HEK293 (cell line): ENCODE data around the gene CHKA.

ENCODE experiments used
- CTCF ChIA-PET: fragments of 350-600 bp; formaldehyde crosslinking; extraction: SDS; loops from one replicate; lab custom pipeline; 2021; ENCODE audit warnings: antibody characterized with exemption; lab: Yijun Ruan, JAX
- POLR2A ChIA-PET: fragments of 300-600 bp; formaldehyde crosslinking; extraction: SDS; loops from one replicate; lab custom pipeline; 2020; ENCODE audit warnings: antibody characterized with exemption, inconsistent platforms; lab: Yijun Ruan, JAX
- H3K27ac ChIP-seq: fragments of 200-500 bp; sonication (Bioruptor generic); 2 replicates; pipeline ENCODE4 v1.5.1; 2014; ENCODE audit warnings: low read depth, low read length, control low read depth, inconsistent platforms; ENCODE audit errors: extremely low read depth
- H3K36me3 ChIP-seq, 2 experiments: fragments of 200-500 bp in 1 of 2; sonication (Bioruptor generic) in 1 of 2; 1 replicate in 1 of 2; 2 replicates in 1 of 2; pipeline ENCODE4 v1.5.1; 2014 to 2017; ENCODE audit warnings: inconsistent platforms in 2 of 2, low read length in 2 of 2; ENCODE audit not compliant: control insufficient read depth in 2 of 2, insufficient read depth in 1 of 2
- H3K4me1 ChIP-seq: fragments of 200-500 bp; sonication (Bioruptor generic); 2 replicates; pipeline ENCODE4 v1.5.1; 2014; ENCODE audit warnings: mild to moderate bottlenecking, low read length, inconsistent platforms; ENCODE audit not compliant: control insufficient read depth, insufficient read depth
- H3K4me3 ChIP-seq: 2 replicates; pipeline ENCODE4 v1.5.1; 2011; ENCODE audit warnings: low read depth, mild to moderate bottlenecking, control low read depth, low read length, moderate library complexity
- H3K9me3 ChIP-seq: fragments of 200-500 bp; sonication (Bioruptor generic); 2 replicates; pipeline ENCODE4 v1.5.1; 2014; ENCODE audit warnings: low read depth, low read length, inconsistent platforms; ENCODE audit not compliant: control insufficient read depth, insufficient read depth
- HOXA7 ChIP-seq: sonication (generic); formaldehyde crosslinking; IDR thresholded peaks from 2 replicates; pipeline ENCODE4 v1.8.1; 2022; ENCODE audit warnings: missing genetic modification reagents, borderline replicate concordance
- KLF1 ChIP-seq: fragments of 450-650 bp; formaldehyde crosslinking; IDR thresholded peaks from 2 replicates; pipeline ENCODE4 v1.5.1; 2016; ENCODE audit warnings: missing biosample characterization, missing genetic modification characterization
- OVOL3 ChIP-seq: fragments of 450-650 bp; formaldehyde crosslinking; IDR thresholded peaks from 2 replicates; pipeline ENCODE4 v1.5.1; 2016; ENCODE audit warnings: missing biosample characterization, missing genetic modification characterization
- SP3 ChIP-seq: fragments of 450-650 bp; formaldehyde crosslinking; IDR thresholded peaks from 2 replicates; pipeline ENCODE4 v1.5.1; 2016; ENCODE audit warnings: missing biosample characterization, missing genetic modification characterization
- ZNF157 ChIP-seq: fragments of 450-650 bp; formaldehyde crosslinking; IDR thresholded peaks from 2 replicates; pipeline ENCODE4 v1.5.1; 2016; ENCODE audit warnings: missing biosample characterization, missing genetic modification characterization
- ZNF174 ChIP-seq: fragments of 450-650 bp; formaldehyde crosslinking; IDR thresholded peaks from 2 replicates; pipeline ENCODE4 v1.5.0; 2017; ENCODE audit warnings: missing biosample characterization, mild to moderate bottlenecking, missing genetic modification characterization
- ZNF2 ChIP-seq: fragments of 450-650 bp; formaldehyde crosslinking; IDR thresholded peaks from 2 replicates; pipeline ENCODE4 v1.5.1; 2016; ENCODE audit warnings: missing biosample characterization, missing genetic modification characterization
- ZNF239 ChIP-seq: fragments of 450-650 bp; formaldehyde crosslinking; IDR thresholded peaks from 2 replicates; pipeline ENCODE4 v1.5.1; 2016; ENCODE audit warnings: missing biosample characterization, missing genetic modification characterization
- ZNF292 ChIP-seq: fragments of 450-650 bp; formaldehyde crosslinking; IDR thresholded peaks from 2 replicates; pipeline ENCODE4 v1.5.1; 2016; ENCODE audit warnings: low read depth, missing biosample characterization, missing genetic modification characterization, borderline replicate concordance
- ZNF302 ChIP-seq: fragments of 450-650 bp; formaldehyde crosslinking; IDR thresholded peaks from 2 replicates; pipeline ENCODE4 v1.5.1; 2016; ENCODE audit warnings: missing biosample characterization, missing genetic modification characterization, low read depth
- ZNF404 ChIP-seq: fragments of 450-650 bp; formaldehyde crosslinking; IDR thresholded peaks from 2 replicates; pipeline ENCODE4 v1.5.1; 2017; ENCODE audit warnings: missing biosample characterization, missing genetic modification characterization
- ZNF530 ChIP-seq: fragments of 450-650 bp; formaldehyde crosslinking; IDR thresholded peaks from 2 replicates; pipeline ENCODE4 v1.5.1; 2016; ENCODE audit warnings: low read depth, missing biosample characterization, missing genetic modification characterization
- ZNF623 ChIP-seq: fragments of 450-650 bp; formaldehyde crosslinking; IDR thresholded peaks from 2 replicates; pipeline ENCODE4 v1.5.1; 2016; ENCODE audit warnings: missing biosample characterization, missing genetic modification characterization
- ZNF664 ChIP-seq: fragments of 450-650 bp; formaldehyde crosslinking; IDR thresholded peaks from 2 replicates; pipeline ENCODE4 v1.5.1; 2016; ENCODE audit warnings: missing biosample characterization, missing genetic modification characterization
- TF ChIP-seq, protein P1 (sequence below): fragments of 450-650 bp; formaldehyde crosslinking; IDR thresholded peaks from 2 replicates; pipeline ENCODE4 v1.5.1; 2016; ENCODE audit warnings: missing biosample characterization, missing genetic modification characterization
- TF ChIP-seq, protein P2 (sequence below): fragments of 450-650 bp; formaldehyde crosslinking; IDR thresholded peaks from 2 replicates; pipeline ENCODE4 v1.5.1; 2016; ENCODE audit warnings: missing biosample characterization, missing genetic modification characterization
- TF ChIP-seq, protein P3 (sequence below): fragments of 450-650 bp; formaldehyde crosslinking; IDR thresholded peaks from 2 replicates; pipeline ENCODE4 v1.5.1; 2016; ENCODE audit warnings: missing biosample characterization, missing genetic modification characterization
- TF ChIP-seq, protein P4 (sequence below): fragments of 450-650 bp; formaldehyde crosslinking; IDR thresholded peaks from 2 replicates; pipeline ENCODE4 v1.5.1; 2016; ENCODE audit warnings: missing biosample characterization, missing genetic modification characterization

The CHKA gene

DNA sequence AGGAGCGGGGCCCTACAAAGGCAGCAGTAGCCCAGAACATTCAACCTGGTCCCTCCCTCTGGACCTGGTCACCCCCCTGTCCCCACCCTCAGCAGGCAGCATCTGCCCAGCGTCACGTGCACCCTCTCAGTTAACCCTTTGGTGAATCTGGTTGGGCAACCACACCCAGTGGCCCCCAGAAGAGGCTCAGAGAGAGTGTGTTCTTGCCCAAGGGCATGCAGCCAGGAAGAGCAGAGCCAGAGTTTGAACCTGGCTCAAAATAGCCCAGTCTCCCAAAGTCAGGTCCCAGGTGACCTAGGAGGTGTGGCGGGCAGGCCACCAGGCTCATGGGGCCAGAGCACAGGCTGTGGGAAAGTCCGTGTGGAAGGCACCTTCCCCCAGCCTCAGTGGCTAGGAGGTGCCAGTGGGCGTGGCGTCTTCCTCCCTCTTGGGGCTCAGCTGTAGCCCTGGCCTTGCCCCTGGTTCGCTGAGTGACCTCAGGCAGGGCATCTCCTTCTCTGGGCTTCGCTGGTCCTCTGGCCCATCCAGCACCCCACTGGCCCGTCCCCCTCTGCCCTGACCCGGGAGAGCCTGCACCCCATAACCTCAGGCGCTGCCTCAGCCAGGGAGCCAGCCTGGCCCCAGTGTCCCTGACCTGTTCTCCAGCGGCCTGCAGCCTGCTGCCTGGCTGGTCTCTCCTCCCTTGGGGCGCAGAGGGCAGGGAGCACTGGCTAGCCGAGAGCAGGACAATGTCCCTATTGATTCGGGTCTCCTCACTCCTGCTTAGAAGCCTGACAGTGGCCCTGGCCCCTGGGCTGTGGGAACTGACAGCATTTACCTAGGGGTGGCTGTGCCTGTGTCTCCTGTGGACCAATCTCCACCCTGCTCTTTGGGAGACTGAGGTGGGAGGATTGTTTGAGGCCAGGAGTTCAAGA is 104.0 kb downstream of the CHKA start:
- ChIA-PET POLR2A (no interaction called here), CTCF (no interaction called here)
- TF ChIP-seq ZNF302 (tag by site-specific recombination) (no peak), KLF1 (peak; percentile 41), SP3 (tag by site-specific recombination) (no peak), ZNF239 (no peak)
- H3K27ac ChIP-seq = no peak overlapping the region
- H3K9me3 ChIP-seq = no peaks in the 10 kb centered on the region
- no peaks in the 10 kb centered on the region for H3K36me3 ChIP-seq
- no peaks in the 10 kb centered on the region for H3K4me1 ChIP-seq
- no peak overlapping the region for H3K4me3 ChIP-seq

DNA sequence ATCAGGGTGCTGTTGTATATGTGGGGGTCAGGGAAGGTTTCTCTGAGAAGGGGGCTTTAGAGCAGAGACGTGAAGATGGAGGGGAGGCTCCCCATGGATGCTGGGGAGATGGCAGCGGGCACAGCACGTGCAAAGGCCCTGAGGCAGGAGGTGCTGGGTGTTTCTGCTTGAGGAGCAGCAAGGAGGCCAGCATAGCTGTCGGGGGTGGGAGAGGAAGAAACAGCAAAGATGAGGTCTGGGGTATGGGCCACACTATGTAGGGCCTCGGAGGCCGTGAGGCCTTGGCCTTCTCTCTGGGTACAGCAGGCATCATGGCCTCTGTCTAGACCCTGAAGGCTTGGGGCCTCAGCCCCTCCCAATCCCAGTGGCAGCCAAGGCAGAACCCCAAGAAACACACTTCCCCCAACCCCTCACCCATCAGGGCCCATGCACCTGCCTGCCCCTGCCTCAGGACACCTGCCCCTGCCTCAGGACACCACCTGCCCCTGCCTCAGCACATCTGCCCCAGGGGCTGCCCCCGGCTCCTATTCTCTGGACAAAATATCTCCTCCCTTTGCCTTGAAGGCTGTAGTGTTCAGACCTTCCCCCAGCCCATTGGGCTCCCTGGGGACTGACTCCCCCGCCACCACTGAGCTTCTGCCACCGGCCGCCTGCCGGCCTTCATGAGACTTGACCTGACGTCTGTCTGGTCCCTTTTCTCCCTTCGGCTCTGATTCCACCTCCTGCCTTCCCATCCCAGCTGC is 104.9 kb downstream of the CHKA start:
- Histone ChIP-seq H3K4me3 (no peak overlapping the region), H3K9me3 (no peaks in the 10 kb centered on the region), H3K4me1 (no peaks in the 10 kb centered on the region), H3K27ac (no peak overlapping the region), H3K36me3 (no peaks in the 10 kb centered on the region)
- ChIA-PET POLR2A (no interaction called here), CTCF (no interaction called here)
- TF ChIP-seq, protein P1, sequence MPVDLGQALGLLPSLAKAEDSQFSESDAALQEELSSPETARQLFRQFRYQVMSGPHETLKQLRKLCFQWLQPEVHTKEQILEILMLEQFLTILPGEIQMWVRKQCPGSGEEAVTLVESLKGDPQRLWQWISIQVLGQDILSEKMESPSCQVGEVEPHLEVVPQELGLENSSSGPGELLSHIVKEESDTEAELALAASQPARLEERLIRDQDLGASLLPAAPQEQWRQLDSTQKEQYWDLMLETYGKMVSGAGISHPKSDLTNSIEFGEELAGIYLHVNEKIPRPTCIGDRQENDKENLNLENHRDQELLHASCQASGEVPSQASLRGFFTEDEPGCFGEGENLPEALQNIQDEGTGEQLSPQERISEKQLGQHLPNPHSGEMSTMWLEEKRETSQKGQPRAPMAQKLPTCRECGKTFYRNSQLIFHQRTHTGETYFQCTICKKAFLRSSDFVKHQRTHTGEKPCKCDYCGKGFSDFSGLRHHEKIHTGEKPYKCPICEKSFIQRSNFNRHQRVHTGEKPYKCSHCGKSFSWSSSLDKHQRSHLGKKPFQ (tag by site-specific recombination) = no peak
- TF ChIP-seq OVOL3 (tag by site-specific recombination) (no peak), ZNF530 (no peak), ZNF623 (tag by site-specific recombination) (peak; percentile 99)
- TF ChIP-seq, protein P2, sequence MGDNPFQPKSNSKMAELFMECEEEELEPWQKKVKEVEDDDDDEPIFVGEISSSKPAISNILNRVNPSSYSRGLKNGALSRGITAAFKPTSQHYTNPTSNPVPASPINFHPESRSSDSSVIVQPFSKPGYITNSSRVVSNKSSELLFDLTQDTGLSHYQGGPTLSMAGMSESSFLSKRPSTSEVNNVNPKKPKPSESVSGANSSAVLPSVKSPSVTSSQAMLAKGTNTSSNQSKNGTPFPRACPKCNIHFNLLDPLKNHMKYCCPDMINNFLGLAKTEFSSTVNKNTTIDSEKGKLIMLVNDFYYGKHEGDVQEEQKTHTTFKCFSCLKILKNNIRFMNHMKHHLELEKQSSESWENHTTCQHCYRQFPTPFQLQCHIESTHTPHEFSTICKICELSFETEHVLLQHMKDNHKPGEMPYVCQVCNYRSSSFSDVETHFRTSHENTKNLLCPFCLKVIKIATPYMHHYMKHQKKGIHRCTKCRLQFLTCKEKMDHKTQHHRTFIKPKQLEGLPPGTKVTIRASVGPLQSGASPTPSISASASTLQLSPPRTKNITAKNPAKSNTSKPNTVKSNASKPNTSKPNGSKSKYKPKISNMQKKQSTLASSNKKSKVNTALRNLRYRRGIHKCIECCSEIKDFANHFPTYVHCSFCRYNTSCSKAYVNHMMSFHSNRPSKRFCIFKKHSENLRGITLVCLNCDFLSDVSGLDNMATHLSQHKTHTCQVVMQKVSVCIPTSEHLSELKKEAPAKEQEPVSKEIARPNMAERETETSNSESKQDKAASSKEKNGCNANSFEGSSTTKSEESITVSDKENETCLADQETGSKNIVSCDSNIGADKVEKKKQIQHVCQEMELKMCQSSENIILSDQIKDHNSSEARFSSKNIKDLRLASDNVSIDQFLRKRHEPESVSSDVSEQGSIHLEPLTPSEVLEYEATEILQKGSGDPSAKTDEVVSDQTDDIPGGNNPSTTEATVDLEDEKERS (tag by site-specific recombination) = 0 out of 2 replicates have a peak, but pooled peaks have one; percentile 26

DNA sequence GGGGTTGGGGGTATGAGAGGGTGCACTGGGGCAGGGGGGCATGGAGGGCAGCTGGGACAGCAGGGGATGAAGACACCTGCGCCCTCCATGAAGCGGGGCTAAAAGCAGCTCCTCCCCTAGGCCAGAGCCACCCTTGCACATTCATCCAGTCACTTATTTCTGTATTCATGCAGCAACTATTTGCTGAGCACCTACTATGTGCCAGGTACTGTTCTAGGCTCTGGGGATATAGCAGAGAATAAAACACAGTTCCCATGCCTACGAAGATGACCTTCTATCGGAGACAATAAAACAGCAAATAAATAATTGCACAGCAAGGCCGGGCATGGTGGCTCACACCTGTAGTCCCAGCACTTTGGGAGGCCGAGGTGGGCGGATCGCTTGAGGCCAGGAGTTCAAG is 105.7 kb downstream of the CHKA start:
- no peaks in the 10 kb centered on the region for H3K4me1 ChIP-seq
- H3K27ac ChIP-seq = no peak overlapping the region
- CTCF ChIA-PET = no interaction called here
- POLR2A ChIA-PET = no interaction called here
- no peak overlapping the region for H3K4me3 ChIP-seq
- H3K9me3 ChIP-seq = no peaks in the 10 kb centered on the region
- TF ChIP-seq HOXA7 (CRISPR knock-in tag) = no peak
- TF ChIP-seq ZNF664 (tag by site-specific recombination) = 0 out of 2 replicates have a peak, but pooled peaks have one; percentile 21
- no peaks in the 10 kb centered on the region for H3K36me3 ChIP-seq

DNA sequence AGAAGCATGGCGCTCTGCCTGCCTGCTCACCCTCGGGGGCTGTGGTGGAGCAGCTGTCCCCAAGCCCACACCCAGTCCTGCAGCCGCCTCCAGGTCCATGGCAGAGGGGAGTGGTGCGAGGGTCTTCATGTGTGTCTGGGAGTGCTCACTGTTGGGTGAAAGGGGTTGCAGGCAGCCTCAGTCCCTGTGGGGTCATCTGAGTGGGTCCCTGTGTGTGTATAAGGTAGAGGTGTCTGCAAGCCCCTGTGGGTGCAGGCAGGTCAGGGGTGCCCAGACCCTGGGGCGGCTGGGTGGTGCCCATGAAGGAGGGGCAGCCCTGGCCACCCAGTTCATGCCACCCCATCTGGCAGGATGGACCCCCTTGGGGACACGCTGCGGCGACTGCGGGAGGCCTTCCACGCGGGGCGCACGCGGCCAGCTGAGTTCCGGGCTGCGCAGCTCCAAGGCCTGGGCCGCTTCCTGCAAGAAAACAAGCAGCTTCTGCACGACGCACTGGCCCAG is 106.2 kb downstream of the CHKA start:
- POLR2A ChIA-PET = no interaction called here
- H3K27ac ChIP-seq = no peak overlapping the region
- no peak overlapping the region for H3K4me3 ChIP-seq
- no peaks in the 10 kb centered on the region for H3K36me3 ChIP-seq
- CTCF ChIA-PET = interaction anchor here (1.1 kb wide), 1 partner anchor 192 kb away, joined by 3 read pairs; no protein-coding TSS in a partner anchor
- H3K4me1 ChIP-seq = no peaks in the 10 kb centered on the region
- no peaks in the 10 kb centered on the region for H3K9me3 ChIP-seq
- TF ChIP-seq, protein P3, sequence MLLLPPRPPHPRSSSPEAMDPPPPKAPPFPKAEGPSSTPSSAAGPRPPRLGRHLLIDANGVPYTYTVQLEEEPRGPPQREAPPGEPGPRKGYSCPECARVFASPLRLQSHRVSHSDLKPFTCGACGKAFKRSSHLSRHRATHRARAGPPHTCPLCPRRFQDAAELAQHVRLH (tag by site-specific recombination) = no peak
- TF ChIP-seq ZNF2 (tag by site-specific recombination) (no peak), ZNF292 (tag by site-specific recombination) (no peak), ZNF404 (tag by site-specific recombination) (no peak), ZNF157 (no peak), ZNF302 (tag by site-specific recombination) (no peak), ZNF174 (tag by site-specific recombination) (no peak)
- TF ChIP-seq, protein P4, sequence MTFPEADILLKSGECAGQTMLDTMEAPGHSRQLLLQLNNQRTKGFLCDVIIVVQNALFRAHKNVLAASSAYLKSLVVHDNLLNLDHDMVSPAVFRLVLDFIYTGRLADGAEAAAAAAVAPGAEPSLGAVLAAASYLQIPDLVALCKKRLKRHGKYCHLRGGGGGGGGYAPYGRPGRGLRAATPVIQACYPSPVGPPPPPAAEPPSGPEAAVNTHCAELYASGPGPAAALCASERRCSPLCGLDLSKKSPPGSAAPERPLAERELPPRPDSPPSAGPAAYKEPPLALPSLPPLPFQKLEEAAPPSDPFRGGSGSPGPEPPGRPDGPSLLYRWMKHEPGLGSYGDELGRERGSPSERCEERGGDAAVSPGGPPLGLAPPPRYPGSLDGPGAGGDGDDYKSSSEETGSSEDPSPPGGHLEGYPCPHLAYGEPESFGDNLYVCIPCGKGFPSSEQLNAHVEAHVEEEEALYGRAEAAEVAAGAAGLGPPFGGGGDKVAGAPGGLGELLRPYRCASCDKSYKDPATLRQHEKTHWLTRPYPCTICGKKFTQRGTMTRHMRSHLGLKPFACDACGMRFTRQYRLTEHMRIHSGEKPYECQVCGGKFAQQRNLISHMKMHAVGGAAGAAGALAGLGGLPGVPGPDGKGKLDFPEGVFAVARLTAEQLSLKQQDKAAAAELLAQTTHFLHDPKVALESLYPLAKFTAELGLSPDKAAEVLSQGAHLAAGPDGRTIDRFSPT = no peak
